GM10248 (cell line): Measurements from ENCODE around the gene POLR3C.
"Not testable (repeated sequence)": the region's sequence is repeated elsewhere in the genome, so short reads cannot be mapped to it uniquely, and the experiment has no call there.

ENCODE experiments used
- CTCF ChIA-PET: fragments of 300-600 bp; sonication (Branson Sonifier 250); formaldehyde crosslinking; extraction: SDS; loops from one replicate; lab custom pipeline; 2021; ENCODE audit warnings: antibody characterized with exemption; lab: Yijun Ruan, JAX
- POLR2A ChIA-PET: fragments of 350-650 bp; sonication (Branson Sonifier 250); formaldehyde crosslinking; extraction: SDS; loops from one replicate; lab custom pipeline; 2020; ENCODE audit warnings: antibody characterized with exemption; lab: Yijun Ruan, JAX
- DNase-seq: peaks from one replicate; pipeline ENCODE4 v3.0.0; 2012; ENCODE audit errors: extremely low spot score
- TF ChIP-seq, protein P1 (sequence below): IDR thresholded peaks from 2 replicates; pipeline ENCODE4 v1.5.1; 2012; ENCODE audit warnings: mild to moderate bottlenecking, low read depth; ENCODE audit errors: extremely low read depth, missing control alignments, control extremely low read depth

POLR3C gene

DNA sequence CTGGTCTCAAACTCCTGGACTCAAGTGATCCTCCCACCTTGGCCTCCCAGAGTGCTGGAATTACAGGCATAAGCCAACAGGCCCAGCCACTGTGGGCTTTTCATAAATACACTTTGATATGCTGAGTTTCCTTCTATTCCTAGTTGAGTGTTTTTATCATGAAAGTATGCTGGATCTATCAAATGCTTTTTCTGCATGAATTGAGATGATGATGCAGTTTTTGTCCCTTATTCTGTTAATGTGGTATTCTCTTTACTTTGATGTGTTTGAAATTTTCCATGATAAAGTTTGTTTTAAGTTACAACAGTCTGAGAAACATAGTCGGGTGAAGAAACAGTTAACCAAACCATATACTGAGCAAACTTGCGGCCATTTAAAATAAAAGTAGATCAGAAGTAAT, 24.2 kb upstream of the POLR3C start:
- DNase-seq: no peak
- ChIA-PET CTCF (no interaction called here), POLR2A (no interaction called here)
- TF ChIP-seq, protein P1, sequence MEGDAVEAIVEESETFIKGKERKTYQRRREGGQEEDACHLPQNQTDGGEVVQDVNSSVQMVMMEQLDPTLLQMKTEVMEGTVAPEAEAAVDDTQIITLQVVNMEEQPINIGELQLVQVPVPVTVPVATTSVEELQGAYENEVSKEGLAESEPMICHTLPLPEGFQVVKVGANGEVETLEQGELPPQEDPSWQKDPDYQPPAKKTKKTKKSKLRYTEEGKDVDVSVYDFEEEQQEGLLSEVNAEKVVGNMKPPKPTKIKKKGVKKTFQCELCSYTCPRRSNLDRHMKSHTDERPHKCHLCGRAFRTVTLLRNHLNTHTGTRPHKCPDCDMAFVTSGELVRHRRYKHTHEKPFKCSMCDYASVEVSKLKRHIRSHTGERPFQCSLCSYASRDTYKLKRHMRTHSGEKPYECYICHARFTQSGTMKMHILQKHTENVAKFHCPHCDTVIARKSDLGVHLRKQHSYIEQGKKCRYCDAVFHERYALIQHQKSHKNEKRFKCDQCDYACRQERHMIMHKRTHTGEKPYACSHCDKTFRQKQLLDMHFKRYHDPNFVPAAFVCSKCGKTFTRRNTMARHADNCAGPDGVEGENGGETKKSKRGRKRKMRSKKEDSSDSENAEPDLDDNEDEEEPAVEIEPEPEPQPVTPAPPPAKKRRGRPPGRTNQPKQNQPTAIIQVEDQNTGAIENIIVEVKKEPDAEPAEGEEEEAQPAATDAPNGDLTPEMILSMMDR: no peak

DNA sequence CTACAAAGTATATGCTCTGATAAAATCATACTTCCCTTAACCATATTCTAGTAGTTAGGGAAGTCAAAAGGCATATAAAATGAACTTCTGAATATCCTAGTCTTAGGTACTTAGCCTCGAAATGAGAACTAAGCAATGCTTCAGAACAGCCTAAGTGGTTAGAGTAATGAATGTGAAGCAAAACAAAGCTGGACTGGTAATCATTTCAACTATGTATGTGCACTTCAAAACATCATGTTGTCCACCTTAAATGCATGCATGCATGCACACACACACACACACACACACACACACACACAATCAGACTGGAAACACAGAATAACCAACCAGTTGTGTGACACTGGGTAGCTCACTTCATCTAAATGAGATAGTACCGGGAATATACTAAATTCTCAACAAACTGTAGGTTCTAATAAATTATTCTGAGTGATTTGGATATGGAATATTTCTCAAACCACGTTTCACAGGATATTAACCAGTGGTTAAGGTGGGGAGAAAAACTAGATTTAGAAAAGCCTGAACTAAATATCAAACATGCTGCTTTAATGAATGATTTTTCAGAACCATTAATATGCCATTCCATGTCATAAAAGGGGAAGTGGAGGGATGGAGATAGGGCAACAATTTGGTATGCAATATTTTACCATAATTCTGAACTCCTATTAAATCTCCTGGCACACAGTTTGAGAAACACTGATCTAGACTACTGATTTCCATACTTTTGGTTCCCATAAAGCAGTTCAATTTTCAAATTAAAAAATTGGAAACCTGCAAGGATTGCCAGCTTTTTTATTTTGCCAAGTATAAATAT, 19.6 kb upstream of the POLR3C start:
- DNase-seq: no peak
- ChIA-PET POLR2A (interaction anchor here (0.6 kb wide), 1 partner anchor 30 kb away, joined by 3 read pairs; no protein-coding TSS in a partner anchor), CTCF (interaction anchor here (0.7 to 1.8 kb wide), 4 partner anchors 10 to 52 kb away, joined by 3 to 5 read pairs (median 4); partner anchors contain the start of genes POLR3C and RNF115)

DNA sequence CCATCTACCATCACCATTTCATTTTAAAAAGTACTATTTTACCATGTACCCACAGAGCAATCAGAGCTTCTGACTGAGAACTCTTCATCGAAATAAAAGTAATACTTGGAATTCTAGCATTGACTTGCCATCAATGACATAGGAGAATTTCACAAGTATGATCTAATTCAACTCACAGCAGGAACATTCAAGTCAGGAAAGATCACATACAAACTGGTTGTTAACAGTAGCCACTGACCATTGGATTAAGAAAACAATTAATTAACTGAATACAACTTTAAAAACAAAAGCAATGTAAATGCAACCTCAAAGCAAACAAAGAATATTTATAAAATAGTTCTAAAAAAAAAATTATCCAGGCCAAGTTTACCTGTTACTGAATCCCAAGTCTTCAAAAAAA, 18.9 kb upstream of the POLR3C start:
- TF ChIP-seq, protein P1: no peak
- ChIA-PET CTCF (interaction anchor here (1.0 to 1.5 kb wide), 2 partner anchors 12 to 19 kb away, joined by 4 read pairs; partner anchors contain the start of genes POLR3C and RNF115), POLR2A (interaction anchor here (0.6 kb wide), 1 partner anchor 29 kb away, joined by 3 read pairs; no protein-coding TSS in a partner anchor)
- no peak for DNase-seq

More for the DNA sequence above, 19.6 kb upstream of the POLR3C start:
- TF ChIP-seq, protein P1: no peak

DNA sequence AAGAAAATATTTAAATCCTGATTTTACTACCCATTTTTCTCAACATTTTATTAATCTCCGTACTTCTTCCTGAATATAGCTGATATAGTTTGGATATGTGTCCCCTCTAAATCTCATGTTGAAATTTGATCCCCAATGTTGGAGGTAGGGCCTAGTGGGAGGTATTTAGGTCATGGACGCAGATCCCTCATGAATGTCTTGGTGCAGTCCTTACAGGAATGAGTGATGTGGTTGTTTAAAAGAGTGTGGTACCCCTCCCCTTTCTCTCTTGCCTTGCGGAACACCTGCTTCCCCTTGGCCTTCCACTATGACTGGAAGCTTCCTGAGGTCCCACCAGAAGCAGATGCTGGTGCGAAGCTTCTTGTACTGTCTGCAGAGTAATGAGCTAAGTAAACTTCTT, 17.6 kb upstream of the POLR3C start:
- ChIA-PET CTCF (interaction anchor here (0.6 to 1.4 kb wide), 4 partner anchors 9 to 40 kb away, joined by 3 to 4 read pairs (median 4); no protein-coding TSS in a partner anchor), POLR2A (no interaction called here)
- TF ChIP-seq, protein P1: no peak
- no peak for DNase-seq

DNA sequence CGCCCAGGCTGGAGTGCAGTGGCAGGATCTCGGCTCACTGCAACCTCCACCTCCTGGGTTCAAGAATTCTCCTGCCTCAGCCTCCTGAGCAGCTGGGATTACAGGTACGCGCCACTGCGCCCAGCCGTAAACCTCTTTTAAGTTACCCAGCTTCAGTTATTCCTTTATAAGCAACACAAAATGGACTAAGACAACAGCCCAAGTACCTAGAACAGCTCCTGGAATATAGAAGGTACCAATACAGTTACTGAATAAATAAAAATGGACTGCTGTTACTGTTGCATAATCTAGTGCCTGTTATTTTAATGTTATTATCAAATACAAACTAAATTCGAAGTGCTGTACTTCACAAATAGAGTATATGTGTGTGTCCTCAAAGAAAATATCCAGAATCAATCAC, 17.2 kb upstream of the POLR3C start:
- POLR2A ChIA-PET: no interaction called here
- CTCF ChIA-PET: interaction anchor here (0.6 to 1.4 kb wide), 3 partner anchors 11 to 40 kb away, joined by 3 to 4 read pairs (median 4); no protein-coding TSS in a partner anchor
- TF ChIP-seq, protein P1: no peak
- no peak for DNase-seq

DNA sequence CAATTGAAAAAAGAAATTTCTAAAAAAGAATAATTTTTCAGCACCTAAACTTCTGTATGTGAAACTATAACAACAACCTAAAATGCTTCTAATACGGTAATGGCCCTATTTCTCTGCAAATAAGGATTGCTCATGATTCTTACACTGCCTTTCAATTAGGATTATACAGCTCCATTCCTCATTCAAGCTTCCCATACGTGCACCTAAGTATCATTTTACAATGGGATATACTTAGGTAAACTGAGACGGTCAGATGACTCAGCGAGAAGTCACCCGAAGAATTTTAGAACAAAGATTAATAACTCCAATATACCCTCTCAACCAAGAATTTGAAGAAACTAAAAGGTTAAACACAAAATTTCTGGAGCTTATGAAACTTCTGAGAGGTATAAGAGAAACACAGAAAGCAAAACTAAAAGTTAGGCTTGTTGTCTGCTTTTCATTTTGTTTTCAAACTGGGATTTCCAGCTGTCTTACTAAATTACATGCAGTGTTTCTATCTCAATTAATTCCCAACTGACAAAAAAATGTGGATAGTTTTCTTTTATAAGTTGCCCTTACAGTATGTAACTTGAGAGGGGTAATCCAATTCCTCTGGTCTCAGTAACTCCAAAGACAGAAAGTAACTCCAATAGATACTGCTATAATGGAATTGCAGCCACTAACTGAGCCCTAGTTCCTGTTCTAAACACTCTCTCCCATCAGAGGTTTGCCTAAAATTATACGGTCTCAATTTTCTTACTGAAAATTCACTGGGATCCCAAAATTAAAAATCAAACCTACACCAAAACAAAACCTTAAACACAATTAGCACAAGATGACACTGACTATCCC, 10.8 kb upstream of the POLR3C start:
- DNase-seq, CTCF ChIA-PET, POLR2A ChIA-PET: not testable (repeated sequence)

DNA sequence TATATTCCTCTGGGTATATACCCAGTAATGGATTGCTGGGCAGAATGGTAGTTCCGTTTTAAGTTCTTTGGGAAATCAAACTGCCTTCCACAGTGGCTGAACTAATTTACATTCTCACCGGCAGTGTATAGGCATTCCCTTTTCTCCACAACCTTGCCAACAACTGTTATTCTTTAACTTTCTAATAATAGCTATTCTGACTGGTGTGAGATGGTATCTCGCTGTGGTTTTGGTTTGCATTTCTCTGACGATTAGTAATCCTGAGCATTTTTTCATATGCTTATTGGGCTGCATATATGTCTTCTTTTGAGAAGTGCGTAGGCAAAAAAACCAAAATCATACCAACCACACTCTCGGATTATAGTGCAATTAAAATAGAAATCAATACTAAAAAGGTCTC, 5.9 kb upstream of the POLR3C start:
- CTCF ChIA-PET, POLR2A ChIA-PET, DNase-seq: not testable (repeated sequence)

DNA sequence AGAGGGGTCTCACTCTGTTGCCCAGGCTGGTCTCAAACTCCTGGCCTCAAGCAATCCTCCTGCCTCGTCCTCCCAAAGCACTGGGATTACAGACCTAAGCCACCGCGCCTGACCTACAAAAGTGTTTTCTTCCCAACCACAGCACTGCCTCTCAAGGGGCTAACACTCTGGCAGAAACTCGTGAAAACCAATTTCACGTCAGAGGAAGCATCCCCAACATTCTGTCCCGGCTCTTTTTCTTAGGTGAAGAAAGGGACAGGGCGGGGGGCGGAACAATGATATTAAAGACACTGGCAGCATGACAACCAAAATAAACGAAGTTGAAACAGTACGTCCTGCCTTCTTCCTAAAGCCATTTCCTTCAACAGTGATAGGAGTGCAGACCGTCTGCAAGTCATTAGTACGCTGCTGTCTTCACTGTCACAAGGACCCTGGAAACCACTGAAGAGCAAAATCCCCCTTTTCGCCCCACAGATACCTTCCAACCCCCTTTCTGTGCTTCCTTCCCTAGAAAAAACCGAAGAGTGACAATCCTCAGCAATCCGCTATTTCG, 1.1 kb upstream of the POLR3C start:
- CTCF ChIA-PET, POLR2A ChIA-PET, DNase-seq: not testable (repeated sequence)
